K562 (cell line): ENCODE measurements around the gene LEAP2. TPM values are rescaled to one million over a fixed set of nuclear protein-coding genes. Genes with fewer than 3 reads are reported as not detected.

ENCODE experiments used
- CBX8 ChIP-seq: fragments of 200-600 bp; sonication (generic); IDR thresholded peaks from 2 replicates; pipeline ENCODE4 v1.6.1; 2012; ENCODE audit warnings: borderline replicate concordance, mixed run types, low read depth, mild to moderate bottlenecking, moderate library complexity, mixed read lengths, low read length, control low read depth, inconsistent platforms; ENCODE audit not compliant: poor library complexity, severe bottlenecking; ENCODE audit errors: extremely low read depth
- DNMT1 ChIP-seq: fragments of 450-650 bp; IDR thresholded peaks from 2 replicates; pipeline ENCODE4 v1.6.1; 2016; ENCODE audit warnings: antibody characterized with exemption, mild to moderate bottlenecking
- FOSL1 ChIP-seq: fragments of 200-800 bp; sonication (Bioruptor generic); conservative IDR thresholded peaks from 2 replicates; pipeline ENCODE4 v1.6.1; 2016; ENCODE audit warnings: missing genetic modification characterization, missing compliant biosample characterization
- GATA2 ChIP-seq: sonication (generic); formaldehyde crosslinking; IDR thresholded peaks from 2 replicates; pipeline ENCODE4 v1.4.0; 2020; ENCODE audit warnings: mild to moderate bottlenecking, missing genetic modification reagents
- KAT8 ChIP-seq: fragments of 450-650 bp; IDR thresholded peaks from 2 replicates; pipeline ENCODE4 v1.6.1; 2016; ENCODE audit warnings: low read depth, mild to moderate bottlenecking
- RHOXF2B ChIP-seq: fragments of 250-450 bp; sonication (Bioruptor Pico); conservative IDR thresholded peaks from 2 replicates; pipeline ENCODE4 v1.5.1; 2021
- TAF15 ChIP-seq: fragments of 200-400 bp; formaldehyde crosslinking; IDR thresholded peaks from 2 replicates; pipeline ENCODE4 v1.6.1; 2017; ENCODE audit warnings: mild to moderate bottlenecking, low read depth, low read length, moderate library complexity
- polyA plus RNA-seq, 8 experiments: library from polyadenylated mRNA; depleted of rRNA in 4 of 8; stranded (reverse) in 5 of 8; unstranded in 3 of 8; fragments of >200 nt; fragmentation: Nextera tagmentation in 2 of 8; fragmentation: Illumina TruSeq in 1 of 8; extraction: Ambion mirVana in 2 of 8; extraction: Trizol in 1 of 8; gene quantifications; 2 replicates each; pipeline versions ENCODE4 v1.2.1 to v1.2.3, GENCODE V29; 2011 to 2014; ENCODE audit warnings: inconsistent platforms in 1 of 8, missing spikeins in 1 of 8
- total RNA-seq, 7 experiments: library from RNA; depleted of rRNA in 6 of 7; stranded (reverse); fragments of >200 nt in 6 of 7; fragmentation: Illumina TruSeq in 2 of 7; extraction: Trizol in 2 of 7; gene quantifications; 2 replicates each; pipeline versions ENCODE4 v1.2.1 to v1.2.3, GENCODE V29; 2011 to 2021; ENCODE audit warnings: low replicate concordance in 1 of 7
- TF ChIP-seq, protein P1 (sequence below), 2 experiments: fragments of 450-650 bp; IDR thresholded peaks; 2 replicates each; pipeline ENCODE4 v1.6.1; 2016; ENCODE audit warnings: mild to moderate bottlenecking in 2 of 2, borderline replicate concordance in 1 of 2, low read depth in 1 of 2, moderate library complexity in 1 of 2
- TF ChIP-seq, protein P2 (sequence below), 2 experiments: IDR thresholded peaks; 2 replicates each; pipeline ENCODE4 v1.6.1; 2012; ENCODE audit warnings: improper control_type of control experiment in 2 of 2, low read depth in 2 of 2, low read length in 2 of 2, borderline replicate concordance in 1 of 2
- TF ChIP-seq, protein P3 (sequence below): IDR thresholded peaks from 2 replicates; pipeline ENCODE4 v1.6.1; 2011; ENCODE audit not compliant: insufficient read length; ENCODE audit errors: extremely low read depth
- TF ChIP-seq, protein P4 (sequence below), 2 experiments: fragments of 450-650 bp in 1 of 2; sonication (generic) in 1 of 2; formaldehyde crosslinking; conservative IDR thresholded peaks; 2 replicates each; pipeline versions ENCODE4 v1.4.0 to v1.8.1; 2020 to 2022; ENCODE audit warnings: mild to moderate bottlenecking in 1 of 2, missing genetic modification reagents in 1 of 2
- TF ChIP-seq, protein P5 (sequence below): fragments of 250-450 bp; sonication (Bioruptor Pico); IDR thresholded peaks from 2 replicates; pipeline ENCODE4 v1.8.0; 2021; ENCODE audit warnings: mild to moderate bottlenecking, moderate library complexity

LEAP2 gene
- total and polyA plus RNA-seq, 9 of the 15 experiments (the other 6 are each of a cell fraction or from before 2014, with no cell fraction given): 1.1 to 5.6 (median 2.5) TPM

DNA sequence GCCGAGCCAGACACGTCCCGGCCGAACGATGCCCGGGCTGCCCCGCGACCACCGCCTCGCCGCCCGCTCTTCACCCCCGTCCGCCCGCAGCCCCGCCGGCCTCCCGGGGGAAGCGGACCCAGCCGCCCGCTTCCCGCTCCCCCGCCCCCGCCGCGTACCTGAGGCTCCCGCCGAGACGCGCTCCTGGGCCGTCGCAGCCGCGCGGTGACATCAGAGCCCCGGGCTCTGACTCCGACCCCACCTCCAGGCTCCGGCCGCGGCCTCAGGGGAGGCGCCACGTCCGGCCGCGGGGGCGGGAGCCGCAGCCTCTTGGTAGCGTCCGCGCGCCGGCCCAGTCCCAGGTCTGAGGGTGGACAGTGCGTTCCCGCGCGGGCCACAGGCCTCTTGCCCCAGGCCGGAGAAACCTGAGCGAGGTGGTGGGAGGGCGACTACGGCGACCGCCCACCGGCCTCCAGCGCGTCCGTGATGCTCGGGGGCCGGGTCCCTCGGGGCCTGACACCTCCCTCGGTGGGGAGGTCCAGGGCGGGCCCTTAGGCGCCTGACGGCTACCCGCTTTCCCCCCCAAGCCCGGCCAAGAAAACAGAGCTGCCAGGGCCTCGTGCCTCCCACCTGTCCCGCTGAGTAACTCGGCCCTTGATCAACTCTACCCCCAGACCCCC lies 42.9 kb upstream of the LEAP2 start, which contains the start of gene SHROOM1 (continued):
- TF ChIP-seq, protein P1, sequence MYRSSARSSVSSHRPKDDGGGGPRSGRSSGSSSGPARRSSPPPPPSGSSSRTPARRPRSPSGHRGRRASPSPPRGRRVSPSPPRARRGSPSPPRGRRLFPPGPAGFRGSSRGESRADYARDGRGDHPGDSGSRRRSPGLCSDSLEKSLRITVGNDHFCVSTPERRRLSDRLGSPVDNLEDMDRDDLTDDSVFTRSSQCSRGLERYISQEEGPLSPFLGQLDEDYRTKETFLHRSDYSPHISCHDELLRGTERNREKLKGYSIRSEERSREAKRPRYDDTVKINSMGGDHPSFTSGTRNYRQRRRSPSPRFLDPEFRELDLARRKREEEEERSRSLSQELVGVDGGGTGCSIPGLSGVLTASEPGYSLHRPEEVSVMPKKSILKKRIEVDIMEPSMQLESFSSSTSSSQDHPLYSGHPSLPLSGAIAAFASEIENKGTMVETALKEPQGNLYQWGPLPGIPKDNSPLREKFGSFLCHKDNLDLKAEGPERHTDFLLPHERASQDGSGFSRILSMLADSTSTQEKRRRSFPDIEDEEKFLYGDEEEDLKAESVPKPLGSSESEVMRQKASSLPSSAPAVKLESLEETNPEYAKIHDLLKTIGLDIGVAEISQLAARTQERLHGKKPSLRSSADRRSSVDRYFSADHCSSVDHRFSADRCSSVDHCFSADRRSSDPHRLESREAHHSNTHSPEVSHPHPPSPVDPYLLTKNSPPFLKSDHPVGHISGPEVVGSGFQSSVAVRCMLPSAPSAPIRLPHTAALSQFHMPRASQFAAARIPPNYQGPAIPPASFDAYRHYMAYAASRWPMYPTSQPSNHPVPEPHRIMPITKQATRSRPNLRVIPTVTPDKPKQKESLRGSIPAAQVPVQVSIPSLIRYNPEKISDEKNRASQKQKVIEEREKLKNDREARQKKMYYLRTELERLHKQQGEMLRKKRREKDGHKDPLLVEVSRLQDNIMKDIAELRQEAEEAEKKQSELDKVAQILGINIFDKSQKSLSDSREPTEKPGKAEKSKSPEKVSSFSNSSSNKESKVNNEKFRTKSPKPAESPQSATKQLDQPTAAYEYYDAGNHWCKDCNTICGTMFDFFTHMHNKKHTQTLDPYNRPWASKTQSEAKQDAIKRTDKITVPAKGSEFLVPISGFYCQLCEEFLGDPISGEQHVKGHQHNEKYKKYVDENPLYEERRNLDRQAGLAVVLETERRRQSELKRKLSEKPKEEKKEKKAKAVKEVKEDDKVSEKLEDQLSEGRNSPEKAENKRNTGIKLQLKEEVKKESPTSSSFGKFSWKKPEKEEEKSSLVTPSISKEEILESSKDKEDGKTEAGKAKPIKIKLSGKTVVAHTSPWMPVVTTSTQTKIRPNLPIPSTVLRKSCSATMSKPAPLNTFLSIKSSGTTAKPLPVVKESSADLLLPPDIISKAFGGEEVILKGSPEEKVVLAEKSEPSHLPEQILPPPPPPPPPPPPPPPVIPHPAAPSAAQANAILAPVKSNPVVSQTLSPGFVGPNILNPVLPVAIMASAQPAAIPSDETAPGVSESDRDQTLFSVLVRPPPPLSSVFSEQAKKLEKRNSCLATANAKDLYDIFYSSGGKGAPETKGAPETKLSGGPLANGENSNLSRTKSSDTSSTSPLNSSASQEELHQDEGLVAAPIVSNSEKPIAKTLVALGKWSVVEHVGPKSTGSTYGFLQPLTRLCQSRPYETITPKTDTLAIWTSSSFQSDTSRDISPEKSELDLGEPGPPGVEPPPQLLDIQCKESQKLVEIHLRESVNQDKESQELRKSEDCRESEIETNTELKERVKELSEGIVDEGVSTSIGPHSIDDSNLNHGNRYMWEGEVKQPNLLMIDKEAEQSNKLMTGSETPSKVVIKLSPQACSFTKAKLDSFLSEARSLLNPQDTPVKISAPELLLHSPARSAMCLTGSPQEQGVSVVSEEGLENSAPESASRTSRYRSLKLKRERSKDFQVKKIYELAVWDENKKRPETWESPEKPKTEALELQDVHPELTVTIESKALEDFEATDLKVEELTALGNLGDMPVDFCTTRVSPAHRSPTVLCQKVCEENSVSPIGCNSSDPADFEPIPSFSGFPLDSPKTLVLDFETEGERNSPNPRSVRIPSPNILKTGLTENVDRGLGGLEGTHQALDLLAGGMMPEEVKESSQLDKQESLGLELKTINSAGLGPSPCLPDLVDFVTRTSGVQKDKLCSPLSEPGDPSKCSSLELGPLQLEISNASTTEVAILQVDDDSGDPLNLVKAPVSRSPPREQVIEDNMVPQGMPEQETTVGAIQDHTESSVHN (IDR thresholded peaks at IDR 0.05; ENCODE audit: borderline replicate concordance in 1 of 2, low read depth in 1 of 2): no peak
- TF ChIP-seq, protein P2, sequence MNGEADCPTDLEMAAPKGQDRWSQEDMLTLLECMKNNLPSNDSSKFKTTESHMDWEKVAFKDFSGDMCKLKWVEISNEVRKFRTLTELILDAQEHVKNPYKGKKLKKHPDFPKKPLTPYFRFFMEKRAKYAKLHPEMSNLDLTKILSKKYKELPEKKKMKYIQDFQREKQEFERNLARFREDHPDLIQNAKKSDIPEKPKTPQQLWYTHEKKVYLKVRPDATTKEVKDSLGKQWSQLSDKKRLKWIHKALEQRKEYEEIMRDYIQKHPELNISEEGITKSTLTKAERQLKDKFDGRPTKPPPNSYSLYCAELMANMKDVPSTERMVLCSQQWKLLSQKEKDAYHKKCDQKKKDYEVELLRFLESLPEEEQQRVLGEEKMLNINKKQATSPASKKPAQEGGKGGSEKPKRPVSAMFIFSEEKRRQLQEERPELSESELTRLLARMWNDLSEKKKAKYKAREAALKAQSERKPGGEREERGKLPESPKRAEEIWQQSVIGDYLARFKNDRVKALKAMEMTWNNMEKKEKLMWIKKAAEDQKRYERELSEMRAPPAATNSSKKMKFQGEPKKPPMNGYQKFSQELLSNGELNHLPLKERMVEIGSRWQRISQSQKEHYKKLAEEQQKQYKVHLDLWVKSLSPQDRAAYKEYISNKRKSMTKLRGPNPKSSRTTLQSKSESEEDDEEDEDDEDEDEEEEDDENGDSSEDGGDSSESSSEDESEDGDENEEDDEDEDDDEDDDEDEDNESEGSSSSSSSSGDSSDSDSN (IDR thresholded peaks at IDR 0.05; ENCODE audit: borderline replicate concordance in 1 of 2, low read depth in 2 of 2, low read length in 2 of 2): peak; percentile 90 to 96
- TF ChIP-seq, protein P3, sequence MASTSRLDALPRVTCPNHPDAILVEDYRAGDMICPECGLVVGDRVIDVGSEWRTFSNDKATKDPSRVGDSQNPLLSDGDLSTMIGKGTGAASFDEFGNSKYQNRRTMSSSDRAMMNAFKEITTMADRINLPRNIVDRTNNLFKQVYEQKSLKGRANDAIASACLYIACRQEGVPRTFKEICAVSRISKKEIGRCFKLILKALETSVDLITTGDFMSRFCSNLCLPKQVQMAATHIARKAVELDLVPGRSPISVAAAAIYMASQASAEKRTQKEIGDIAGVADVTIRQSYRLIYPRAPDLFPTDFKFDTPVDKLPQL: no peak
- TF ChIP-seq FOSL1 (tag): peak; percentile 58; the same call in 1 of the 2 replicates
- TF ChIP-seq GATA2 (CRISPR knock-in tag): no peak
- TF ChIP-seq, protein P4, sequence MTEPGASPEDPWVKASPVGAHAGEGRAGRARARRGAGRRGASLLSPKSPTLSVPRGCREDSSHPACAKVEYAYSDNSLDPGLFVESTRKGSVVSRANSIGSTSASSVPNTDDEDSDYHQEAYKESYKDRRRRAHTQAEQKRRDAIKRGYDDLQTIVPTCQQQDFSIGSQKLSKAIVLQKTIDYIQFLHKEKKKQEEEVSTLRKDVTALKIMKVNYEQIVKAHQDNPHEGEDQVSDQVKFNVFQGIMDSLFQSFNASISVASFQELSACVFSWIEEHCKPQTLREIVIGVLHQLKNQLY (CRISPR knock-in tag; conservative IDR thresholded peaks at IDR 0.05): no peak
- TF ChIP-seq, protein P5, sequence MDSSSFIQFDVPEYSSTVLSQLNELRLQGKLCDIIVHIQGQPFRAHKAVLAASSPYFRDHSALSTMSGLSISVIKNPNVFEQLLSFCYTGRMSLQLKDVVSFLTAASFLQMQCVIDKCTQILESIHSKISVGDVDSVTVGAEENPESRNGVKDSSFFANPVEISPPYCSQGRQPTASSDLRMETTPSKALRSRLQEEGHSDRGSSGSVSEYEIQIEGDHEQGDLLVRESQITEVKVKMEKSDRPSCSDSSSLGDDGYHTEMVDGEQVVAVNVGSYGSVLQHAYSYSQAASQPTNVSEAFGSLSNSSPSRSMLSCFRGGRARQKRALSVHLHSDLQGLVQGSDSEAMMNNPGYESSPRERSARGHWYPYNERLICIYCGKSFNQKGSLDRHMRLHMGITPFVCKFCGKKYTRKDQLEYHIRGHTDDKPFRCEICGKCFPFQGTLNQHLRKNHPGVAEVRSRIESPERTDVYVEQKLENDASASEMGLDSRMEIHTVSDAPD (CRISPR knock-in tag): no peak
- no peak for TF ChIP-seq CBX8
- no peak for TF ChIP-seq RHOXF2B (CRISPR knock-in tag)
- no peak for TF ChIP-seq TAF15
- TF ChIP-seq DNMT1: no peak
- no peak for TF ChIP-seq KAT8
